ENCODE results near the gene CCDC18. TPM values are rescaled to one million over a fixed set of nuclear protein-coding genes. Genes with fewer than 3 reads are reported as not detected.

CCDC18 gene
- total and polyA plus RNA-seq, 2 donors from 2014 or later, result 1.2 to 3.9 TPM

DNA sequence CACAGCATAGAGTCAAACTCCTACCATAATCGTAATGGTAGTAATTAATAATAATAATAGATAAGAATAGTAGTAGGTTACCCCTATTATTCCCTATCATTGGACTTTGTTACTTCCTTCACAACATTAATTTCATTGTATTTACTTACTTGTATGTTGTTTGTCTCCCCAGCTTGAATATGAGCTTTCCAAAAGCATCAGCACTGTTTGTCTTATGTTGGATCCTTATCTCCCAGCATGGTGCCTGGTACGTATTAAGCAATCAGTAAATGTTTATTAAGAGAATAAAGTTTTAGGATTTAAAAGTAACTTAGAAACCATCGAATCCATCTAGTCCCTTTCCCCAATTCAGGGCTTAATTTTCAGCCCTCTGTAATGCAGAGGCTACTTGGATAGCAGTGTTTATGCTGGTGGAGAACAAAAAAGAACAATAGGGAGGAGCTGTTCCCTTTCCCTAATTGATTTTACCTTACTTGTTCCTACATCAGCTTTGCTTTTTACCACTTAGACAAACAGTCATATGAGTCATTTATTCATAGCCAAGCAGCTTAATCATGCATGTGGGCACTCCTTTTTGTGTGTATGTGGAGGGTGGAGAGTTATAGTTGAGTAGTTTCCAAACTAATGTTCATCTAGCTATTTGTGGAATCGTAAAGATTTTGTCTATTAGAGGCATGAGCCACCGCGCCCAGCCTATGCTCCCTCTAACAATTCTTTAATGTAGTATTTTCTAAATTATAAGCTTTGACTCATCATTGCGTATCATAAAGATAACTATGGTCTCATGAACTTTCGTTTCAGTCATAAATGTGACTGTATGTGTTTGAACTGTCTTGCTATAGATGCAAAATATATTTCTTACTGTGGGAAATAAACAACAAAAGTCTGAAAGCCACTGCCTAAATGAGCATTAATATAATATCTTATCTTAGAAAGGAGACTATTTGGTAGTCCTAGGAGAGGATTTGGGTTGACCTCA, 144.3 kb downstream of the CCDC18 start:
- no peaks in the 10 kb centered on the region for H3K27me3 ChIP-seq (ENCODE audit: control insufficient read depth, insufficient read depth, low read length)
- no peaks in the 10 kb centered on the region for H3K9me3 ChIP-seq (ENCODE audit: control insufficient read depth in 2 of 3, insufficient read depth in 1 of 3, low read length in 3 of 3)
- H3K36me3 ChIP-seq (ENCODE audit: control insufficient read depth in 2 of 3, insufficient read depth in 3 of 3, low read length in 3 of 3), result no peaks in the 10 kb centered on the region
- no peak overlapping the region for H3K27ac ChIP-seq (ENCODE audit: low read depth in 2 of 2, low read length in 2 of 2)
- H3K4me1 ChIP-seq (ENCODE audit: control insufficient read depth in 2 of 3, insufficient read depth in 2 of 3, low read depth in 1 of 3, low read length in 3 of 3), result no peaks in the 10 kb centered on the region
- no peak overlapping the region for H3K9ac ChIP-seq (ENCODE audit: low read length in 3 of 3)
- TF ChIP-seq, protein P1, sequence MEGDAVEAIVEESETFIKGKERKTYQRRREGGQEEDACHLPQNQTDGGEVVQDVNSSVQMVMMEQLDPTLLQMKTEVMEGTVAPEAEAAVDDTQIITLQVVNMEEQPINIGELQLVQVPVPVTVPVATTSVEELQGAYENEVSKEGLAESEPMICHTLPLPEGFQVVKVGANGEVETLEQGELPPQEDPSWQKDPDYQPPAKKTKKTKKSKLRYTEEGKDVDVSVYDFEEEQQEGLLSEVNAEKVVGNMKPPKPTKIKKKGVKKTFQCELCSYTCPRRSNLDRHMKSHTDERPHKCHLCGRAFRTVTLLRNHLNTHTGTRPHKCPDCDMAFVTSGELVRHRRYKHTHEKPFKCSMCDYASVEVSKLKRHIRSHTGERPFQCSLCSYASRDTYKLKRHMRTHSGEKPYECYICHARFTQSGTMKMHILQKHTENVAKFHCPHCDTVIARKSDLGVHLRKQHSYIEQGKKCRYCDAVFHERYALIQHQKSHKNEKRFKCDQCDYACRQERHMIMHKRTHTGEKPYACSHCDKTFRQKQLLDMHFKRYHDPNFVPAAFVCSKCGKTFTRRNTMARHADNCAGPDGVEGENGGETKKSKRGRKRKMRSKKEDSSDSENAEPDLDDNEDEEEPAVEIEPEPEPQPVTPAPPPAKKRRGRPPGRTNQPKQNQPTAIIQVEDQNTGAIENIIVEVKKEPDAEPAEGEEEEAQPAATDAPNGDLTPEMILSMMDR (IDR thresholded peaks at IDR 0.05; ENCODE audit: borderline replicate concordance, extremely low read depth, insufficient read depth), result no peak
- FAIRE-seq, result no peak
- intact Hi-C loops (cut with DNase I), result no loop called here
- H3K4me3 ChIP-seq (ENCODE audit: low read length in 3 of 3), result no peak overlapping the region
- peak in 1 of 5 donors; percentile 15 for DNase-seq

Other genes with a start within 250 kb of the CCDC18 start
- 4.0 TPM for gene DIPK1A, start 219.3 kb upstream of the CCDC18 start, total RNA-seq
- 6.1 TPM for gene DIPK1A, start 219.3 kb upstream of the CCDC18 start, polyA plus RNA-seq (ENCODE audit: insufficient read depth, low read depth, low replicate concordance)
- gene MTF2, start 101.4 kb upstream of the CCDC18 start, total RNA-seq, result 30.5 TPM
- gene MTF2, start 101.4 kb upstream of the CCDC18 start, polyA plus RNA-seq (ENCODE audit: insufficient read depth, low read depth, low replicate concordance), result 8.8 TPM
- gene TMED5, start 311 bp upstream of the CCDC18 start, total RNA-seq, result 55.2 TPM
- 45.3 TPM for gene TMED5, start 311 bp upstream of the CCDC18 start, polyA plus RNA-seq (ENCODE audit: insufficient read depth, low read depth, low replicate concordance)
- gene DR1, start 165.2 kb downstream of the CCDC18 start, total RNA-seq, result 49.8 TPM
- gene DR1, start 165.2 kb downstream of the CCDC18 start, polyA plus RNA-seq (ENCODE audit: insufficient read depth, low read depth, low replicate concordance), result 15.6 TPM